ENCODE data around the gene POLR3GL. TPM values are rescaled to one million over a fixed set of nuclear protein-coding genes. Genes with fewer than 3 reads are reported as not detected.

Gene POLR3GL
- total RNA-seq, 2 donors from 2014 or later: 7.8 to 8.6 TPM

GRCh38 chr1:145977486-145978470 is 13.3 kb downstream of the POLR3GL start:
- no peaks in the 10 kb centered on the region for H3K9me3 ChIP-seq
- H3K4me3 ChIP-seq: no peak overlapping the region
- H3K27me3 ChIP-seq: no peaks in the 10 kb centered on the region
- ATAC-seq (peak; percentile 67), DNase-seq (peak; percentile 83 to 92 (median 89))
- peaks cover 57% of the 10 kb centered on the region for H3K4me1 ChIP-seq
- TF ChIP-seq CTCF (IDR thresholded peaks at IDR 0.05): peak; percentile 63 to 96 (median 92)
- TF ChIP-seq POLR2A (IDR thresholded peaks at IDR 0.05): no peak
- intact Hi-C loops (cut with DNase I): no loop called here
- 18 to 19% methylated on average over 9 of the region's 9 CpGs for WGBS, 2 donors
- peak overlapping the region; percentile 72 to 90 (median 82) for H3K27ac ChIP-seq
- H3K36me3 ChIP-seq (replicated peaks in 1 of 2; ENCODE audit: insufficient read depth in 1 of 2, low read depth in 2 of 2): no peaks in the 10 kb centered on the region

DNA sequence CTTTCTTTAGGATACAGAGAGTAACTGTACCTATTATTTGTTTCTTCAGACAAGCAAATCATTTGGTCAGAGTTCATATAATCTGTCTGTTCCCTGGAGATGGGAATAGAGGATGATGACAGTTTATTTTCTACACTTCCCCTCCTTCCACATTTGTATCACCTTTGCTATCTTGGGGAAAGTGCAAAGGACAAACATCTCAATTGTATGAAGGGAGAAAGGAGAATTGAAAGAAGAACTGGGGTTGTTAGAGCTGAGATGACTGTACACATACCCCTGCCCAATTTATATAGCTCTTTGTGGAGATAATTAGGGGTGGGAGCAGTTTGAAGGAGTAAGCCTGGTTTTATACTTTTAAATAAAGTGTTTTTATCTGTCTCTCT is 14.0 kb downstream of the POLR3GL start:
- DNase-seq: no peak
- H3K9me3 ChIP-seq: no peaks in the 10 kb centered on the region
- H3K4me1 ChIP-seq: peaks cover 64% of the 10 kb centered on the region
- no peak for TF ChIP-seq POLR2A (IDR thresholded peaks at IDR 0.05)
- TF ChIP-seq CTCF (IDR thresholded peaks at IDR 0.05): no peak
- no peak for ATAC-seq
- peak overlapping the region; percentile 72 to 90 (median 82) for H3K27ac ChIP-seq
- H3K36me3 ChIP-seq (replicated peaks in 1 of 2; ENCODE audit: insufficient read depth in 1 of 2, low read depth in 2 of 2): no peaks in the 10 kb centered on the region
- no peaks in the 10 kb centered on the region for H3K27me3 ChIP-seq
- H3K4me3 ChIP-seq: no peak overlapping the region
- intact Hi-C loops (cut with DNase I): no loop called here

- Histone ChIP-seq H3K27me3 (no peaks in the 10 kb centered on the region), H3K4me1 (peaks cover 70% of the 10 kb centered on the region)
- intact Hi-C loops (cut with DNase I): no loop called here
Observed at GRCh38 chr1:145978854-145979745, 14.6 kb downstream of the POLR3GL start.

More at GRCh38 chr1:145978854-145979745, 14.6 kb downstream of the POLR3GL start:
- peak; percentile 82 for ATAC-seq
- H3K9me3 ChIP-seq: no peaks in the 10 kb centered on the region
- WGBS, 2 donors: 20 to 29% methylated on average over 9 of the region's 9 CpGs
- H3K36me3 ChIP-seq (replicated peaks in 1 of 2; ENCODE audit: insufficient read depth in 1 of 2, low read depth in 2 of 2): no peaks in the 10 kb centered on the region
- peak overlapping the region; percentile 72 to 90 (median 82) for H3K27ac ChIP-seq
- DNase-seq: peak; percentile 81 to 94 (median 86)
- no peak overlapping the region for H3K4me3 ChIP-seq
- TF ChIP-seq CTCF (IDR thresholded peaks at IDR 0.05) (peak in 2 of 7 experiments; percentile 5 to 8), POLR2A (IDR thresholded peaks at IDR 0.05) (peak in 2 of 3 donors; percentile 44 to 53)

All from body of pancreas (tissue), 4 donors.